Stimulated activated naive CD8-positive, alpha-beta T cell treated with anti-CD3 and anti-CD28 coated beads, Interleukin-15, Interleukin-2, amounts not matched to agents 100 U/mL and 50 U/mL, for 24 hours (primary cell): ENCODE results near the gene AGO3.
"Not testable (repeated sequence)": the region's sequence is repeated elsewhere in the genome, so short reads cannot be mapped to it uniquely, and the experiment has no call there.

Source experiments
- ATAC-seq: fragments of 150-1000 bp; cut with Tn5 transposase; one replicate; pipeline ENCODE4 v1.10.0; 2021
- DNase-seq: peaks from one replicate; pipeline ENCODE4 v3.0.0; 2021

The AGO3 gene

GRCh38 chr1:36008546-36009197 is 77.8 kb downstream of the AGO3 start:
- DNase-seq (no peak), ATAC-seq (peak; percentile 61)

- DNase-seq = no peak
- ATAC-seq = no peak
Observed at GRCh38 chr1:36014722-36015220, 83.9 kb downstream of the AGO3 start.

GRCh38 chr1:36016686-36017085 is 85.8 kb downstream of the AGO3 start:
- DNase-seq (no peak), ATAC-seq (no peak)

- no peak for ATAC-seq
- no peak for DNase-seq
Observed at GRCh38 chr1:36023098-36023769, 92.3 kb downstream of the AGO3 start.

GRCh38 chr1:36024024-36024423 is 93.1 kb downstream of the AGO3 start:
- DNase-seq, ATAC-seq: not testable (repeated sequence)

- no peak for ATAC-seq
Observed at GRCh38 chr1:36024847-36025246, 93.9 kb downstream of the AGO3 start.

GRCh38 chr1:36027766-36028165 is 96.9 kb downstream of the AGO3 start:
- ATAC-seq (no peak), DNase-seq (no peak)

More at GRCh38 chr1:36024847-36025246, 93.9 kb downstream of the AGO3 start:
- no peak for DNase-seq

GRCh38 chr1:36031441-36031840 is 100.5 kb downstream of the AGO3 start:
- DNase-seq = no peak
- no peak for ATAC-seq

GRCh38 chr1:36034692-36035091 is 103.8 kb downstream of the AGO3 start:
- ATAC-seq (no peak), DNase-seq (no peak)

GRCh38 chr1:36035154-36035553 is 104.2 kb downstream of the AGO3 start:
- DNase-seq (no peak), ATAC-seq (no peak)

- DNase-seq (no peak), ATAC-seq (no peak)
Observed at GRCh38 chr1:36040238-36040637, 109.3 kb downstream of the AGO3 start.

- DNase-seq (no peak), ATAC-seq (no peak)
Observed at GRCh38 chr1:36051821-36052220, 120.9 kb downstream of the AGO3 start.

GRCh38 chr1:36053978-36054377 is 123.1 kb downstream of the AGO3 start:
- ATAC-seq (no peak), DNase-seq (no peak)

- DNase-seq = no peak
- no peak for ATAC-seq
Observed at GRCh38 chr1:36055706-36056105, 124.8 kb downstream of the AGO3 start.

- no peak for DNase-seq
- no peak for ATAC-seq
Observed at GRCh38 chr1:36062315-36062714, 131.4 kb downstream of the AGO3 start.

GRCh38 chr1:36067871-36068270 is 137.0 kb downstream of the AGO3 start:
- DNase-seq (no peak), ATAC-seq (no peak)

- DNase-seq = no peak
- no peak for ATAC-seq
Observed at GRCh38 chr1:36068866-36069265, 138.0 kb downstream of the AGO3 start.

GRCh38 chr1:36070349-36070748 is 139.4 kb downstream of the AGO3 start:
- no peak for DNase-seq
- ATAC-seq = no peak

GRCh38 chr1:36076979-36077573 is 146.2 kb downstream of the AGO3 start:
- DNase-seq (no peak), ATAC-seq (no peak)

- DNase-seq = no peak
Observed at GRCh38 chr1:36080236-36080635, 149.3 kb downstream of the AGO3 start.

GRCh38 chr1:36080801-36081200 is 149.9 kb downstream of the AGO3 start:
- DNase-seq = no peak

More at GRCh38 chr1:36080236-36080635, 149.3 kb downstream of the AGO3 start:
- ATAC-seq = no peak

GRCh38 chr1:36081926-36082485 is 151.1 kb downstream of the AGO3 start:
- ATAC-seq = no peak
- no peak for DNase-seq

More at GRCh38 chr1:36080801-36081200, 149.9 kb downstream of the AGO3 start:
- no peak for ATAC-seq

- ATAC-seq = no peak
Observed at GRCh38 chr1:36083219-36083618, 152.3 kb downstream of the AGO3 start.

More at GRCh38 chr1:36083219-36083618, 152.3 kb downstream of the AGO3 start:
- no peak for DNase-seq
